A673 (cell line): ENCODE measurements around the gene LRRN2.

Experiments
- EZH2 ChIP-seq: fragments of 200-600 bp; sonication (generic); IDR thresholded peaks from 2 replicates; pipeline ENCODE4 v1.6.1; 2017; ENCODE audit warnings: borderline replicate concordance, low read depth, mild to moderate bottlenecking, mixed read lengths, antibody characterized with exemption, low read length; ENCODE audit not compliant: poor library complexity, severe bottlenecking
- TF ChIP-seq, protein P1 (sequence below): fragments of 300-800, 200-600 bp; sonication (generic); conservative IDR thresholded peaks from 2 replicates; pipeline ENCODE4 v1.5.1; 2017; ENCODE audit warnings: low read depth, mild to moderate bottlenecking, antibody characterized with exemption, low read length, moderate library complexity, mixed read lengths

DNA sequence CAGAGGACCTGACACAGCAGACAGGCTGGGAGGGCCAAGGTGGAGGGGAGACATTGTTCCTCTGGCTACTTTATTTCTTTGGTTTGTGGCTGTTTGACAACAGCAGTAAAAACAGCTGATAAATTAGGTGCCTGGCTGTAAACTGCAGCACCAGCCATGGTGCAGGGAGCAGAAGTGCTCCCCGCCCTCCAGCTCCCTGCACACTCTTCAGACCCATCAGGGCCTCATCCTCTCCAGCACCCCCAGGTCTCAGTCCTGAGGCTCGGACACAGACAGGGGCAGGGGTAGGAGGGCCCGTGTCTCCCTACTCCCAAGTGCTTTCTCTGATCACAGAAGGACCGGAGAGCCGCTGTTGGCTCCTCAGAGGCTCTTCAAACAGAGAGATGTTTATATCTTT is 17.7 kb upstream of the LRRN2 start:
- TF ChIP-seq, protein P1, sequence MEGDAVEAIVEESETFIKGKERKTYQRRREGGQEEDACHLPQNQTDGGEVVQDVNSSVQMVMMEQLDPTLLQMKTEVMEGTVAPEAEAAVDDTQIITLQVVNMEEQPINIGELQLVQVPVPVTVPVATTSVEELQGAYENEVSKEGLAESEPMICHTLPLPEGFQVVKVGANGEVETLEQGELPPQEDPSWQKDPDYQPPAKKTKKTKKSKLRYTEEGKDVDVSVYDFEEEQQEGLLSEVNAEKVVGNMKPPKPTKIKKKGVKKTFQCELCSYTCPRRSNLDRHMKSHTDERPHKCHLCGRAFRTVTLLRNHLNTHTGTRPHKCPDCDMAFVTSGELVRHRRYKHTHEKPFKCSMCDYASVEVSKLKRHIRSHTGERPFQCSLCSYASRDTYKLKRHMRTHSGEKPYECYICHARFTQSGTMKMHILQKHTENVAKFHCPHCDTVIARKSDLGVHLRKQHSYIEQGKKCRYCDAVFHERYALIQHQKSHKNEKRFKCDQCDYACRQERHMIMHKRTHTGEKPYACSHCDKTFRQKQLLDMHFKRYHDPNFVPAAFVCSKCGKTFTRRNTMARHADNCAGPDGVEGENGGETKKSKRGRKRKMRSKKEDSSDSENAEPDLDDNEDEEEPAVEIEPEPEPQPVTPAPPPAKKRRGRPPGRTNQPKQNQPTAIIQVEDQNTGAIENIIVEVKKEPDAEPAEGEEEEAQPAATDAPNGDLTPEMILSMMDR = no peak
- no peak for TF ChIP-seq EZH2
